Vagina (tissue), 2 donors: ENCODE measurements around the gene P2RY8.
"Not testable (repeated sequence)": the region's sequence is repeated elsewhere in the genome, so short reads cannot be mapped to it uniquely, and the experiment has no call there.

Experiments
- POLR2A ChIP-seq, 2 donors: fragments of 450-650 bp; IDR thresholded peaks; one replicate each; pipeline ENCODE4 v1.6.1; 2017; ENCODE audit warnings: antibody characterized with exemption in 2 of 2, mild to moderate bottlenecking in 2 of 2, moderate library complexity in 2 of 2
- POLR2AphosphoS5 ChIP-seq, 2 donors: sonication (generic); formaldehyde crosslinking; IDR thresholded peaks; one replicate each; pipeline ENCODE4 v1.9.0; 2017; ENCODE audit warnings: antibody characterized with exemption in 2 of 2, mild to moderate bottlenecking in 2 of 2, low read depth in 1 of 2; ENCODE audit not compliant: insufficient read depth in 1 of 2
- TF ChIP-seq, protein P1 (sequence below), 3 experiments: fragments of 450-650 bp in 2 of 3; fragments of 200-600 bp in 1 of 3; sonication (generic) in 1 of 3; IDR thresholded peaks; one replicate each; pipeline ENCODE4 v1.5.1; 2017 to 2019; ENCODE audit warnings: antibody characterized with exemption in 3 of 3, mild to moderate bottlenecking in 2 of 3, moderate library complexity in 2 of 3

DNA sequence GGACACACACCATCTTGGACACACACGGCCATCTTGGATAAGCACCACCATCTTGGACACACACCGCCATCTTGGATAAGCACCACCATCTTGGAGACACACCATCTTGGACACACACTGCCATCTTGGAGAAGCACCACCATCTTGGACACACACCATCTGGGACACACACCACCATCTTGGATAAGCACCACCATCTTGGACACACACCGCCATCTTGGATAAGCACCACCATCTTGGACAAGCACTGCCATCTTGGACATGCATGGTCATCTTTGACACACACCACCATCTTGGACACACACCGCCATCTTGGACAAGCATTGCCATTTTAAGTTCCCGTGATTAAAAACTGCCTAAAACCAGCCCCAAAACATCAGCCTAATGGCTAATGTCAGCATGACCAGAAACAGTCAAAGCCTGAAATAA is 88.4 kb downstream of the P2RY8 start:
- TF ChIP-seq, protein P1, sequence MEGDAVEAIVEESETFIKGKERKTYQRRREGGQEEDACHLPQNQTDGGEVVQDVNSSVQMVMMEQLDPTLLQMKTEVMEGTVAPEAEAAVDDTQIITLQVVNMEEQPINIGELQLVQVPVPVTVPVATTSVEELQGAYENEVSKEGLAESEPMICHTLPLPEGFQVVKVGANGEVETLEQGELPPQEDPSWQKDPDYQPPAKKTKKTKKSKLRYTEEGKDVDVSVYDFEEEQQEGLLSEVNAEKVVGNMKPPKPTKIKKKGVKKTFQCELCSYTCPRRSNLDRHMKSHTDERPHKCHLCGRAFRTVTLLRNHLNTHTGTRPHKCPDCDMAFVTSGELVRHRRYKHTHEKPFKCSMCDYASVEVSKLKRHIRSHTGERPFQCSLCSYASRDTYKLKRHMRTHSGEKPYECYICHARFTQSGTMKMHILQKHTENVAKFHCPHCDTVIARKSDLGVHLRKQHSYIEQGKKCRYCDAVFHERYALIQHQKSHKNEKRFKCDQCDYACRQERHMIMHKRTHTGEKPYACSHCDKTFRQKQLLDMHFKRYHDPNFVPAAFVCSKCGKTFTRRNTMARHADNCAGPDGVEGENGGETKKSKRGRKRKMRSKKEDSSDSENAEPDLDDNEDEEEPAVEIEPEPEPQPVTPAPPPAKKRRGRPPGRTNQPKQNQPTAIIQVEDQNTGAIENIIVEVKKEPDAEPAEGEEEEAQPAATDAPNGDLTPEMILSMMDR (IDR thresholded peaks at IDR 0.05) = not testable (repeated sequence)
- not testable (repeated sequence) for TF ChIP-seq POLR2A (IDR thresholded peaks at IDR 0.05); POLR2AphosphoS5 (IDR thresholded peaks at IDR 0.05; ENCODE audit: insufficient read depth in 1 of 2, low read depth in 1 of 2)
